BE2C (cell line): ENCODE results near the gene PLXNC1.

Experiments used
- DNase-seq: peaks from one replicate; pipeline ENCODE4 v3.0.0-alpha.2; 2020
- H3K27me3 ChIP-seq: fragments of 250-450 bp; sonication (Bioruptor Pico); 2 replicates; pipeline ENCODE4 v1.5.1; 2020; ENCODE audit warnings: mild to moderate bottlenecking
- H3K36me3 ChIP-seq: fragments of 250-450 bp; sonication (Bioruptor Pico); 2 replicates; pipeline ENCODE4 v1.5.1; 2020; ENCODE audit warnings: mild to moderate bottlenecking
- H3K4me1 ChIP-seq: fragments of 250-450 bp; sonication (Bioruptor Pico); 2 replicates; pipeline ENCODE4 v1.5.1; 2020
- H3K4me3 ChIP-seq: 2 replicates; pipeline ENCODE4 v1.5.1; 2011; ENCODE audit warnings: low read depth, low read length
- H3K9me3 ChIP-seq: fragments of 250-450 bp; sonication (Bioruptor Pico); 2 replicates; pipeline ENCODE4 v1.5.1; 2020
- CTCF ChIP-seq: IDR thresholded peaks from 2 replicates; pipeline ENCODE4 v1.5.1; 2012; ENCODE audit warnings: mild to moderate bottlenecking, low read depth, low read length

Gene PLXNC1

GRCh38 chr12:94182986-94183707 is 34.8 kb downstream of the PLXNC1 start:
- no peaks in the 10 kb centered on the region for H3K9me3 ChIP-seq
- TF ChIP-seq CTCF = no peak
- H3K36me3 ChIP-seq = no peaks in the 10 kb centered on the region
- H3K4me1 ChIP-seq = peaks cover 4% of the 10 kb centered on the region; the same call in 1 of the 2 replicates
- no peaks in the 10 kb centered on the region; the same call in 1 of the 2 replicates for H3K27me3 ChIP-seq
- no peak for DNase-seq
- H3K4me3 ChIP-seq = no peak overlapping the region

- TF ChIP-seq CTCF = no peak
- no peaks in the 10 kb centered on the region; the same call in 1 of the 2 replicates for H3K27me3 ChIP-seq
- DNase-seq = no peak
These were observed 35.5 kb downstream of the PLXNC1 start for GRCh38 chr12:94183708-94184379.

GRCh38 chr12:94184995-94185719 is 36.8 kb downstream of the PLXNC1 start:
- H3K4me1 ChIP-seq = peaks cover 4% of the 10 kb centered on the region; the same call in 1 of the 2 replicates
- H3K36me3 ChIP-seq = no peaks in the 10 kb centered on the region
- H3K9me3 ChIP-seq = no peaks in the 10 kb centered on the region
- no peak for TF ChIP-seq CTCF
- H3K27me3 ChIP-seq = no peaks in the 10 kb centered on the region; the same call in 1 of the 2 replicates
- no peak overlapping the region for H3K4me3 ChIP-seq
- no peak for DNase-seq

More at GRCh38 chr12:94183708-94184379, 35.5 kb downstream of the PLXNC1 start:
- no peaks in the 10 kb centered on the region for H3K36me3 ChIP-seq
- H3K9me3 ChIP-seq = no peaks in the 10 kb centered on the region
- H3K4me1 ChIP-seq = peaks cover 4% of the 10 kb centered on the region; the same call in 1 of the 2 replicates
- H3K4me3 ChIP-seq = no peak overlapping the region

GRCh38 chr12:94185801-94186200 is 37.4 kb downstream of the PLXNC1 start:
- Histone ChIP-seq H3K27me3 (no peaks in the 10 kb centered on the region; the same call in 1 of the 2 replicates), H3K4me1 (peaks cover 4% of the 10 kb centered on the region; the same call in 1 of the 2 replicates), H3K4me3 (no peak overlapping the region), H3K9me3 (no peaks in the 10 kb centered on the region), H3K36me3 (no peaks in the 10 kb centered on the region)
- DNase-seq = no peak
- no peak for TF ChIP-seq CTCF

GRCh38 chr12:94186278-94187241 is 38.2 kb downstream of the PLXNC1 start:
- peaks cover 4% of the 10 kb centered on the region; the same call in 1 of the 2 replicates for H3K4me1 ChIP-seq
- DNase-seq = peak; percentile 93
- peak overlapping the region; percentile 61 for H3K4me3 ChIP-seq
- no peaks in the 10 kb centered on the region for H3K9me3 ChIP-seq
- H3K27me3 ChIP-seq = no peaks in the 10 kb centered on the region; the same call in 1 of the 2 replicates
- H3K36me3 ChIP-seq = no peaks in the 10 kb centered on the region
- TF ChIP-seq CTCF = no peak
